Measurements from ENCODE around the gene NUP210L. TPM values are rescaled to one million over a fixed set of nuclear protein-coding genes. Genes with fewer than 3 reads are reported as not detected.

The NUP210L gene
- total and polyA plus RNA-seq, 2 of the 13 experiments (the other 11 are each of a cell fraction or from before 2014, with no cell fraction given): not detected

GRCh38 chr1:154145986-154146385 is 8.9 kb downstream of the NUP210L start:
- Histone ChIP-seq H3K4me3 (replicated peaks in 1 of 3; ENCODE audit: insufficient read depth in 1 of 3, low read depth in 2 of 3, low read length in 3 of 3) (no peak overlapping the region), H4K20me1 (ENCODE audit: insufficient read depth, low read length) (no peaks in the 10 kb centered on the region), H3K27ac (ENCODE audit: extremely low read length, insufficient read depth, low read length) (no peak overlapping the region), H3K79me2 (ENCODE audit: insufficient read depth, low read length) (no peaks in the 10 kb centered on the region), H2AFZ (ENCODE audit: low read length) (no peak overlapping the region), H3K27me3 (ENCODE audit: control insufficient read depth in 1 of 2, insufficient read depth in 2 of 2, low read length in 2 of 2) (peaks cover 0 to 3% of the 10 kb centered on the region in 2 experiments; a peak in 1 of 5 replicates), H3K36me3 (replicated peaks in 1 of 2; ENCODE audit: control insufficient read depth in 1 of 2, insufficient read depth in 2 of 2, low read length in 2 of 2) (no peaks in the 10 kb centered on the region), H3K4me1 (ENCODE audit: insufficient read depth, low read length) (no peaks in the 10 kb centered on the region), H3K9ac (ENCODE audit: insufficient read depth, low read depth, low read length) (no peak overlapping the region), H3K9me3 (ENCODE audit: low read length) (no peaks in the 10 kb centered on the region), H3K4me2 (ENCODE audit: low read depth, low read length) (no peak overlapping the region)
- no peak for DNase-seq (ENCODE audit: low spot score)
- no TSS peak for BruUV-seq (replicated peaks)
- POLR2A ChIA-PET: no interaction called here
- CTCF ChIA-PET (ENCODE audit: low intra/inter-chr PET ratio, low total read pairs): no interaction called here
- FAIRE-seq: no peak
- TF ChIP-seq ZNF18 (CRISPR knock-in tag; IDR thresholded peaks at IDR 0.05; ENCODE audit: insufficient replicate concordance): no peak
- TF ChIP-seq NBN (conservative IDR thresholded peaks at IDR 0.05): no peak
- no peak for TF ChIP-seq ZNF556 (CRISPR knock-in tag; IDR thresholded peaks at IDR 0.05; ENCODE audit: borderline replicate concordance)
- WGBS (ENCODE audit: low lambda C conversion rate): 93% methylated on average over 2 of the region's 2 CpGs
- intact Hi-C loops (cut with micrococcal nuclease; ENCODE audit: unreplicated experiment) (no loop called here), in situ Hi-C loops (cut with HindIII; ENCODE audit: extremely low pct_ligation_motif_present, low pct_unique_long_range_greater_than_20kb) (no loop called here)
- ATAC-seq: no peak

GRCh38 chr1:154142358-154142757 is 12.5 kb downstream of the NUP210L start:
- in situ Hi-C loops (cut with HindIII; ENCODE audit: extremely low pct_ligation_motif_present, low pct_unique_long_range_greater_than_20kb) (no loop called here), intact Hi-C loops (cut with micrococcal nuclease; ENCODE audit: unreplicated experiment) (no loop called here)
- H3K79me2 ChIP-seq (ENCODE audit: insufficient read depth, low read length): no peaks in the 10 kb centered on the region
- WGBS (ENCODE audit: low lambda C conversion rate): 65% methylated on average over 6 of the region's 6 CpGs
- DNase-seq (ENCODE audit: low spot score): no peak
- no peaks in the 10 kb centered on the region for H3K9me3 ChIP-seq (ENCODE audit: low read length)
- no peaks in the 10 kb centered on the region for H3K4me1 ChIP-seq (ENCODE audit: insufficient read depth, low read length)
- no peak for FAIRE-seq
- H3K27ac ChIP-seq (ENCODE audit: extremely low read length, insufficient read depth, low read length): no peak overlapping the region
- ATAC-seq: no peak
- ChIA-PET CTCF (ENCODE audit: low intra/inter-chr PET ratio, low total read pairs) (no interaction called here), POLR2A (no interaction called here)
- no peaks in the 10 kb centered on the region for H3K36me3 ChIP-seq (replicated peaks in 1 of 2; ENCODE audit: control insufficient read depth in 1 of 2, insufficient read depth in 2 of 2, low read length in 2 of 2)
- H4K20me1 ChIP-seq (ENCODE audit: insufficient read depth, low read length): no peaks in the 10 kb centered on the region
- H3K27me3 ChIP-seq (ENCODE audit: control insufficient read depth in 1 of 2, insufficient read depth in 2 of 2, low read length in 2 of 2): peaks cover 0 to 3% of the 10 kb centered on the region in 2 experiments; a peak in 1 of 5 replicates
- no peak overlapping the region for H3K4me2 ChIP-seq (ENCODE audit: low read depth, low read length)
- no TSS peak for BruUV-seq (replicated peaks)
- no peak overlapping the region for H3K4me3 ChIP-seq (replicated peaks in 1 of 3; ENCODE audit: insufficient read depth in 1 of 3, low read depth in 2 of 3, low read length in 3 of 3)
- H3K9ac ChIP-seq (ENCODE audit: insufficient read depth, low read depth, low read length): no peak overlapping the region
- H2AFZ ChIP-seq (ENCODE audit: low read length): no peak overlapping the region
- TF ChIP-seq ZNF704 (CRISPR knock-in tag; IDR thresholded peaks at IDR 0.05; ENCODE audit: borderline replicate concordance) (no peak), HNRNPH1 (optimal IDR thresholded peaks at IDR 0.05; ENCODE audit: low read depth, low read length) (no peak), HIVEP1 (CRISPR knock-in tag; IDR thresholded peaks at IDR 0.05) (no peak), SOX6 (IDR thresholded peaks at IDR 0.05) (no peak), SOX6 (CRISPR knock-in tag; IDR thresholded peaks at IDR 0.05) (no peak), TP53 (CRISPR knock-in tag; conservative IDR thresholded peaks at IDR 0.05) (no peak), ZNF30 (CRISPR knock-in tag; IDR thresholded peaks at IDR 0.05) (no peak), SUZ12 (IDR thresholded peaks at IDR 0.05; ENCODE audit: low read depth, low read length) (no peak), SIN3A (IDR thresholded peaks at IDR 0.05; ENCODE audit: borderline replicate concordance, low read depth, low read length) (no peak), ZNF275 (CRISPR knock-in tag; IDR thresholded peaks at IDR 0.05; ENCODE audit: borderline replicate concordance) (no peak), ATF6 (CRISPR knock-in tag; conservative IDR thresholded peaks at IDR 0.05) (no peak)

Data from HepG2 (cell line).